WTC11 (cell line): Measurements from ENCODE around the gene GSN.

Experiments used
- CREB1 ChIP-seq: sonication (generic); formaldehyde crosslinking; IDR thresholded peaks from 2 replicates; pipeline ENCODE4 v1.8.0; 2023; ENCODE audit warnings: mild to moderate bottlenecking, missing genetic modification reagents
- CTCF ChIP-seq: fragments of 200-600 bp; IDR thresholded peaks from 2 replicates; pipeline ENCODE4 v1.8.0; 2022; ENCODE audit warnings: antibody characterized with exemption
- E2F5 ChIP-seq: sonication (generic); formaldehyde crosslinking; IDR thresholded peaks from 2 replicates; pipeline ENCODE4 v1.8.1; 2022; ENCODE audit warnings: mild to moderate bottlenecking, moderate library complexity, missing genetic modification reagents
- FOXP1 ChIP-seq: sonication (generic); formaldehyde crosslinking; IDR thresholded peaks from 2 replicates; pipeline ENCODE4 v1.8.0; 2022; ENCODE audit warnings: missing genetic modification reagents, mild to moderate bottlenecking, moderate library complexity, borderline replicate concordance
- IRF2 ChIP-seq: sonication (generic); formaldehyde crosslinking; IDR thresholded peaks from 2 replicates; pipeline ENCODE4 v1.8.0; 2022; ENCODE audit warnings: low read depth, missing genetic modification reagents, borderline replicate concordance
- JUN ChIP-seq: sonication (generic); formaldehyde crosslinking; IDR thresholded peaks from 2 replicates; pipeline ENCODE4 v1.8.0; 2023; ENCODE audit warnings: mild to moderate bottlenecking, missing genetic modification reagents
- KAT7 ChIP-seq: sonication (generic); formaldehyde crosslinking; IDR thresholded peaks from 2 replicates; pipeline ENCODE4 v1.8.1; 2023; ENCODE audit warnings: missing genetic modification reagents, mild to moderate bottlenecking, borderline replicate concordance
- NR1H2 ChIP-seq: sonication (generic); formaldehyde crosslinking; IDR thresholded peaks from 2 replicates; pipeline ENCODE4 v1.9.0; 2021; ENCODE audit warnings: mild to moderate bottlenecking, moderate library complexity, missing genetic modification reagents
- NR2C2 ChIP-seq: sonication (generic); formaldehyde crosslinking; IDR thresholded peaks from 2 replicates; pipeline ENCODE4 v1.8.0; 2022; ENCODE audit warnings: mild to moderate bottlenecking, missing genetic modification reagents
- PREB ChIP-seq: sonication (generic); formaldehyde crosslinking; IDR thresholded peaks from 2 replicates; pipeline ENCODE4 v1.8.1; 2022; ENCODE audit warnings: mild to moderate bottlenecking, missing genetic modification reagents, moderate library complexity, borderline replicate concordance
- ZNF138 ChIP-seq: sonication (generic); formaldehyde crosslinking; conservative IDR thresholded peaks from 2 replicates; pipeline ENCODE4 v1.8.1; 2022; ENCODE audit warnings: mild to moderate bottlenecking, moderate library complexity, missing genetic modification reagents
- ZNF263 ChIP-seq: sonication (generic); formaldehyde crosslinking; IDR thresholded peaks from 2 replicates; pipeline ENCODE4 v1.8.1; 2022; ENCODE audit warnings: low read depth, mild to moderate bottlenecking, moderate library complexity, missing genetic modification reagents
- ZNF281 ChIP-seq: sonication (generic); formaldehyde crosslinking; IDR thresholded peaks from 2 replicates; pipeline ENCODE4 v1.8.0; 2023; ENCODE audit warnings: mild to moderate bottlenecking, missing genetic modification reagents
- ZSCAN18 ChIP-seq: fragments of 250-450 bp; sonication (Bioruptor Pico); IDR thresholded peaks from 2 replicates; pipeline ENCODE4 v2.1.2; 2022; ENCODE audit warnings: mild to moderate bottlenecking, moderate library complexity

- TF ChIP-seq JUN (CRISPR knock-in tag) (no peak), KAT7 (CRISPR knock-in tag) (no peak), CTCF (no peak), E2F5 (CRISPR knock-in tag) (no peak), IRF2 (CRISPR knock-in tag) (no peak), NR2C2 (CRISPR knock-in tag) (no peak), PREB (CRISPR knock-in tag) (no peak), CREB1 (CRISPR knock-in tag) (no peak), ZNF263 (no peak), ZSCAN18 (CRISPR knock-in tag) (no peak), ZNF138 (no peak), FOXP1 (CRISPR knock-in tag) (no peak), ZNF281 (no peak), NR1H2 (CRISPR knock-in tag) (no peak)
These were observed 884 bp upstream of the GSN start for GRCh38 chr9:121266906-121267650.
